HG02870 (cell line): ENCODE data around the gene HOXC9.

Experiments
- ATAC-seq: cut with Tn5 transposase; IDR thresholded peaks from one replicate; pipeline ENCODE4 v1.9.1; 2021; ENCODE audit warnings: mild to moderate bottlenecking, moderate library complexity; ENCODE audit not compliant: unreplicated experiment

HOXC9 gene

DNA sequence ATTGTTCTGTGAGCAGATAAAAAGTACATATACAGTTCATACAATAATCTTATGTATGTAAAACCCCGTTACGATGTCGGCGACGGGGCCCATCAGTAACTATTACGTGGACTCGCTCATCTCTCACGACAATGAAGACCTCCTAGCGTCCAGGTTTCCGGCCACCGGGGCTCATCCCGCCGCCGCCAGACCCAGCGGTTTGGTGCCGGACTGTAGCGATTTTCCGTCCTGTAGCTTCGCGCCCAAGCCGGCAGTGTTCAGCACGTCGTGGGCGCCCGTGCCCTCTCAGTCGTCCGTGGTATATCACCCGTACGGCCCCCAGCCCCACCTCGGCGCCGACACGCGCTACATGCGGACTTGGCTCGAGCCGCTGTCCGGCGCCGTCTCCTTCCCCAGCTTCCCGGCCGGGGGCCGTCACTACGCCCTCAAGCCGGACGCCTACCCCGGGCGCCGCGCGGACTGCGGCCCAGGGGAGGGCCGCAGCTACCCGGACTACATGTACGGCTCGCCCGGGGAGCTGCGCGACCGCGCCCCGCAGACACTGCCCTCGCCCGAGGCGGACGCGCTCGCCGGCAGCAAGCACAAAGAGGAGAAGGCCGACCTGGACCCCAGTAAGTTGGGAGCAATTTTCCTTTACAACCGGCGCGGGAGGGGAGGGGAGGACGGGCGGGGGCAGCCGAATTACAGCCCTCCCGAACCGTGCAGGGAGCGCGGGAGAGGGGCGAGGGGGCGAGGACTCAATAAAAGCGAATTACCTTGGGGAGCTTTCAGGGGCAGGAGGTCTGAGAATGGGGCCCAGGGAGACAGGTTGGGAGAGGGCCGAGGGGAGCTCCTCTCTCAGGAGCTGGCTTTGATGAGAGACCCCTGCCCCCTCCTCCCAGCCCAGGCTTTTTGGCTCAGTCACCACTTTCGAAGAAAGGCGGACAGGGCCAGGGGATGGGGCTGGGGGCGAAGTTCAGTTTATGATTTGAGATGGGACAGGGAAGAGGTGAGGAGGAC is at the start of gene HOXC9:
HOXC9 (plus strand) TSS at position 46 of the 999 bp plus-strand sequence; CDS start at position 74, 28 bp downstream.
- ATAC-seq = no peak

GRCh38 chr12:53950437-53950773 is 49.6 kb upstream of the HOXC9 start:
- no peak for ATAC-seq

GRCh38 chr12:53950789-53951576 is 49.0 kb upstream of the HOXC9 start:
- no peak for ATAC-seq

DNA sequence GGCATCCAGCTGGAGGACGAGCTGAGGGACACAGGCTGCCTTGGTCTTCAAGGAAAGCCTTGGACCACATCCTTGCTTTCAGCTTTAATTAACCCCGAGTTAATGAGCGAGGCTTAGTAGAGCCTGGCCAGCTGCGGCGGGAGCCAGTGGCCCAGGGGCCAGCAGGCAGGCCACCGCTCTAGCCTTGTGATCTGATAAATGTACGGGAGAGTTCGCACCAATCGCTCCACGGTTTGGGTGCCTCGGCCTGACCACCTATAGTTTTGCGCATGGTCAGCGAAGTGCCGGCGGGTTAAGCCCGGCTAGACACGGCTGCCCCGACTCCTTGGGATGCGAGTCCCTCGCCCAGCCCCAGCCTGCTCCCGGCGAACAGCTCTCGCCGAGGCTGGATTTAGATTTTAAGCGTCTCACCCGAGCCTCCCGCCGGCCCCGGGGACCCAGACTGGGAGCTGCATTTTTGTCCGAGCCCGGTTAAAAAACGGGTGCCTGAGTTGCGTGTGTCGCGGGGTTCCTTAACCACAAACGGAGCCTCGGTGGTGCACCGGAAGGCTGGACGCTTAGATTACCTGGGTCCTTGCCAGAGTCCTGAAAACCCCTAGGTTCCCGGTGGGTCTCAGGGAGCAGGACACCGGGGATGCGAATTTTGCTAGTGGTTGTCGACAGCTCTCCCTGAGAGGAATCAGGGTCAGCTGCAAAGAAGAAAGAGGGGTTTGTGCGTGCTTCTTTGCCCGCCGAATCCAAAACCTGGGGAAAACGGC is 48.2 kb upstream of the HOXC9 start:
- ATAC-seq = no peak

GRCh38 chr12:53952335-53952694 is 47.6 kb upstream of the HOXC9 start:
- ATAC-seq = no peak

- no peak for ATAC-seq
Measured at GRCh38 chr12:53952871-53953734, 46.9 kb upstream of the HOXC9 start.

GRCh38 chr12:53953831-53954693 is 45.9 kb upstream of the HOXC9 start:
- ATAC-seq = no peak

DNA sequence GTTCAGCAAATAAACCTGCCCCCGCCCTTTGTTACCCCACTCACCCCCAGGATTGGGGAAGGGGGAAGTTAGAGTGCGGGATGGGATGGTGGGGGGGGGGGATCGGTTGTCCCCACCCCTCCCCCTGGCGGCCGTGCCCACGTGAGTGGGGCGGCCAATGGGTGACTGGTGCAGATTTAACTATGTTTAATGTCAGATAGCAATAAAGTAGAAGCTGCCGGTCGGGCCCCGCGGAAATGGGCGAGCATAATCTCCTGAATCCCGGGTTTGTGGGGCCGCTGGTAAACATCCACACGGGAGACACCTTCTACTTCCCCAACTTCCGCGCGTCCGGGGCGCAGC is 45.3 kb upstream of the HOXC9 start, which contains the start of gene HOXC12:
HOXC12 (plus strand) TSS at position 210 of the 342 bp plus-strand sequence; CDS start at position 237, 27 bp downstream.
- ATAC-seq = no peak

DNA sequence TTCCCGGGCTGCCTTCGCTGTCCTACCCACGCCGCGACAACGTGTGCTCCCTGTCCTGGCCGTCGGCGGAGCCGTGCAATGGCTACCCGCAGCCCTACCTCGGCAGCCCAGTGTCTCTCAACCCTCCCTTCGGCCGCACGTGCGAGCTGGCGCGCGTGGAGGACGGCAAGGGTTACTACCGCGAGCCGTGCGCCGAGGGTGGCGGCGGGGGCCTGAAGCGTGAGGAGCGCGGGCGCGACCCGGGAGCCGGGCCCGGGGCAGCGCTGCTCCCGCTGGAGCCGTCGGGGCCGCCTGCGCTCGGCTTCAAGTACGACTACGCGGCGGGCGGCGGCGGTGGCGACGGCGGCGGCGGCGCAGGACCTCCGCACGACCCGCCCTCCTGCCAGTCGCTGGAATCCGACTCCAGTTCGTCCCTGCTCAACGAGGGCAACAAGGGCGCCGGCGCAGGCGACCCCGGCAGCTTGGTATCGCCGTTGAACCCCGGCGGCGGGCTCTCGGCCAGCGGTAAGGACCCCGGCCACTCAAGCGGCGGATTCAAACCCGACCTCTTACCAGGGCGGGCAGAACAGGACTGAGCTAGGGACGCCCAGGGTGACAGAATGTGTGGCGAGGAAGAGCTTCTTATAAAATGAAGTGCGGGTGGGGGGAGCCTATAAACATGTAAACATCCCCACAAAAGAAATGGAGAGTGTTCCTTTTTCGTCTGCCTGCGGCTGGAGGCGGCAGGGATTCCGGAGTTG is 44.8 kb upstream of the HOXC9 start:
- ATAC-seq = no peak

DNA sequence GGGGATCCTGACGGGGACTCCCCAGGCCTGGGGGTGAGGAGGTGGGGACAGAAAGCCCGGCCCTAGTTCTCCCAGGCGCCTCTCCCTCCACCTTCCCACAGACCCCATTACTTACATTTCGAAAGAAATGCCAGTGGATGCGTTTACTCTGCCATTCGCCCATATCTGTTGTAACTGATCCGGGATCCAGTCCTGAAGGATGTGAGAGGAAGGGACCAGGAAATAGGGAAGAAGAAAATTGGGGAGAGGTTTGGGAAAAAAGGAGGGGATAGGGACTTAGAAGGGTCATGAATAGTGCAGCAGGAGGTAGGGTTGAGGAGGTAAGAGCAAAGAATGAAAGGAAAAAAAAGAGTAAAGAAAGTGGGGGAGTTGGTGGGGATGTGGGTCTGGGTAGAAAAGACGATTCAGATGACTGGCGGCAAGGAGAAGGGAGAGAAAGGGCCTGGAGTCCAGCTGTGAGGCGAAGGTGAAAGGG is 44.1 kb upstream of the HOXC9 start:
- ATAC-seq = no peak

DNA sequence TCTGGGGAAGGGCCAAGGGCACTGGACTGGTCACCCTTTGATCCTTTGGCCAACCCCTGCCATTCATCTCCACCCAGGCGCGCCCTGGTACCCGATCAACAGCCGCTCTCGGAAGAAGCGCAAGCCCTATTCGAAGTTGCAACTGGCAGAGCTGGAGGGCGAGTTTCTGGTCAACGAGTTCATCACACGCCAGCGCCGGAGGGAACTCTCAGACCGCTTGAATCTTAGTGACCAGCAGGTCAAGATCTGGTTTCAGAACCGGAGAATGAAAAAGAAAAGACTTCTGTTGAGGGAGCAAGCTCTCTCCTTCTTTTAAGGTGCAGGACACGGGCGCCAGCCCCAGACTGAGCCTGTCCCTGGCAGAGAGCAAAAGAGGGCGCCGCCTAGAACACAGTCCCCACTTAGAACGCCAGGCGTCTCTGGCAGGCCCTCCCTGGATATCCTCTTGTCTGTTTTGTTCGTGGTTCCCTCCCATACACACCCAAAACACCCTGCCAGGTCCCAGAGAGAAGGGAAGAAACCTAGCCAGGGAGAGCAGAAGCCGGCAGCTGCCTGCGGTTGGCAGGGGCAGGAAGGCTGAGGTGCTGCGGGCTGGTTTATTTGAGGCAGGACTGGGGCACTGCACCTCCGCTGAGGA is 43.6 kb upstream of the HOXC9 start:
- no peak for ATAC-seq

GRCh38 chr12:53956914-53957536 is 42.9 kb upstream of the HOXC9 start:
- no peak for ATAC-seq

DNA sequence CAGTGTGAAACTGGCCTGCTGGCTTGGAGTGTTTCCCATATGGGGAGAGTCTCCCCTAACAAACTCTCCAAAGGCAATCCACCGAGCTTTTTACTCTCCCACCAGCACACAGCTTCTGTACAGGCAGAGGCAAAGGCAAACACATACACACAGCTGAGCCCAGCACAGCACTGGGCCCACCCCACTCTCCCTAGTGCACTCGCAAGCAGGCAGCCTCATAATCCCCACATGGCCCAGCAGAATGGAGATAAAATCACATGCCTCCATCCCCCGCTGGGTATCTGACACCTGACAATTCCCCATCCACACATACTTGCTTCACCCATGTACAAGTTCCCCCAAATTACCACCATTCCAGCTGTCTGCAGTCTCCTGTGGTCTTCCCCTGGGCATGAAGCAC is 41.8 kb upstream of the HOXC9 start:
- ATAC-seq = no peak

- no peak for ATAC-seq
Measured at GRCh38 chr12:53959314-53959713, 40.6 kb upstream of the HOXC9 start.

GRCh38 chr12:53960187-53961024 is 39.6 kb upstream of the HOXC9 start:
- no peak for ATAC-seq

- no peak for ATAC-seq
Measured at GRCh38 chr12:53961025-53961761, 38.8 kb upstream of the HOXC9 start.
